Measurements from ENCODE around the gene HNF4A.
"Not testable (repeated sequence)": the region's sequence is repeated elsewhere in the genome, so short reads cannot be mapped to it uniquely, and the experiment has no call there.

The HNF4A gene

DNA sequence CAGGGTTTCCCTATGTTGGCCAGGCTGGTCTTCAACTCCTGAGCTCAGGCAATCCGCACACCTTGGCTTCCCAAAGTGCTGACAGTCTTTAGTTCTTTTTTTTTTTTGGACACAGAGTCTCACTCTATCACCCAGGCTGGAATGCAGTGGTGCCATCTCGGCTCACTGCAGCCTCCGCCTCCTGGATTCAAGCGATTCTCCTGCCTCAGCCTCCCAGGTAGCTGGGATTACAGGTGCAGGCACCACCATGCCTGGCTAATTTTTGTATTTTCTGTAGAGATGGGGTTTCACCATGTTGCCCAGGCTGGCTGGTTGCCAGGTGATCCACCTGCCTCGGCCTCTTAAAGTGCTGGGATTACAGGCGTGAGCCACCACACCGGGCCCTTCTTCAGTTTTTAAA is 27.8 kb upstream of the HNF4A start:
- H3K36me3 ChIP-seq (ENCODE audit: control insufficient read depth, insufficient read depth, low read length); H3K4me3 ChIP-seq (ENCODE audit: insufficient read depth, low read depth, low read length, poor library complexity, severe bottlenecking); DNase-seq; H3K4me1 ChIP-seq (ENCODE audit: control insufficient read depth, insufficient read depth, low read length, poor library complexity, severe bottlenecking); H3K27me3 ChIP-seq (replicated peaks; ENCODE audit: control insufficient read depth, insufficient read depth, low read length, poor library complexity, severe bottlenecking); H3K27ac ChIP-seq (ENCODE audit: insufficient read depth, low read length, poor library complexity, severe bottlenecking); H3K9me3 ChIP-seq (ENCODE audit: control insufficient read depth, low read length): not testable (repeated sequence)

DNA sequence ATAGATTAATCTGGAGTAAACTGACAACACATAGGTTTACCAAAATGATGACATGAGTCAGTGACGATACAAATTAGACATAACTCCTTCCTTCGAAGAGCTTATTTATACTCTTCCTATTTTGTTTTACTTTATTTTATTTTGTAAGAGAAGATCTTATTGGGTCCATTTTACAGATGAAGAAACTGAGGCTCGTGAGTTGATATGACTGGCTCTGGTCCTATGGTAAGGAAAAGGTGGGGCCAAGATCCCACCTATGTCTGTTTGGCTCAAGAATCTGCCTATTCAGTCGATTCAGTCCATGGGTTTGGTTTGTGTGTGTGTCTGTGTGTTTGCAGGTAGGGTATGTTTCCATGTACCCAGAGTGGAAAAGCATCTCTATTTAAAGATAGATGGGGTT is 27.1 kb upstream of the HNF4A start:
- H3K27me3 ChIP-seq (replicated peaks; ENCODE audit: control insufficient read depth, insufficient read depth, low read length, poor library complexity, severe bottlenecking), result peaks cover 6% of the 10 kb centered on the region
- H3K9me3 ChIP-seq (ENCODE audit: control insufficient read depth, low read length), result no peaks in the 10 kb centered on the region
- H3K27ac ChIP-seq (ENCODE audit: insufficient read depth, low read length, poor library complexity, severe bottlenecking), result no peak overlapping the region
- no peak for DNase-seq
- H3K4me3 ChIP-seq (ENCODE audit: insufficient read depth, low read depth, low read length, poor library complexity, severe bottlenecking), result no peak overlapping the region
- no peaks in the 10 kb centered on the region for H3K36me3 ChIP-seq (ENCODE audit: control insufficient read depth, insufficient read depth, low read length)
- peaks cover 3% of the 10 kb centered on the region for H3K4me1 ChIP-seq (ENCODE audit: control insufficient read depth, insufficient read depth, low read length, poor library complexity, severe bottlenecking)

DNA sequence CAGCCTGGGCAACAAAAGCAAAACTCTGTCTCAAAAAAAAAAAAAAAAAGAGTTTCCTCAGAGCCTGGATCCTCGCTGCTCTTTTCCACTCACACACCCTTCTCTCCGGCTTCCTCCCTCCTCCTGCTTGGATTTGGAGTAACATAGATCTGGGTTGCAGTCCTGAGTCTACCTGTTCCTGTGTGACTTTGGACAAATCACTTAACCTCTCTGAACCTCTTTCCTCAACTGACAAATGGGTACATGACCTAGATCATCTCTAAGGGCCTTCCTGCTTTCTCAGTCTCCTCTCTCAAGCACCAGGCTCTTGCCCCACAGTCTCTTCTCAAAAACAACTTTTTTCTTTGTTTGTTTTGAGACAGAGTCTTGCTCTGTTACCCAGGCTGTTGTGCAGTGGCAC is 24.3 kb upstream of the HNF4A start:
- H3K36me3 ChIP-seq (ENCODE audit: control insufficient read depth, insufficient read depth, low read length), result no peaks in the 10 kb centered on the region
- H3K27me3 ChIP-seq (replicated peaks; ENCODE audit: control insufficient read depth, insufficient read depth, low read length, poor library complexity, severe bottlenecking), result peaks cover 6% of the 10 kb centered on the region
- no peak for DNase-seq
- H3K4me3 ChIP-seq (ENCODE audit: insufficient read depth, low read depth, low read length, poor library complexity, severe bottlenecking), result no peak overlapping the region
- no peaks in the 10 kb centered on the region for H3K9me3 ChIP-seq (ENCODE audit: control insufficient read depth, low read length)
- no peak overlapping the region for H3K27ac ChIP-seq (ENCODE audit: insufficient read depth, low read length, poor library complexity, severe bottlenecking)
- peaks cover 3% of the 10 kb centered on the region for H3K4me1 ChIP-seq (ENCODE audit: control insufficient read depth, insufficient read depth, low read length, poor library complexity, severe bottlenecking)

DNA sequence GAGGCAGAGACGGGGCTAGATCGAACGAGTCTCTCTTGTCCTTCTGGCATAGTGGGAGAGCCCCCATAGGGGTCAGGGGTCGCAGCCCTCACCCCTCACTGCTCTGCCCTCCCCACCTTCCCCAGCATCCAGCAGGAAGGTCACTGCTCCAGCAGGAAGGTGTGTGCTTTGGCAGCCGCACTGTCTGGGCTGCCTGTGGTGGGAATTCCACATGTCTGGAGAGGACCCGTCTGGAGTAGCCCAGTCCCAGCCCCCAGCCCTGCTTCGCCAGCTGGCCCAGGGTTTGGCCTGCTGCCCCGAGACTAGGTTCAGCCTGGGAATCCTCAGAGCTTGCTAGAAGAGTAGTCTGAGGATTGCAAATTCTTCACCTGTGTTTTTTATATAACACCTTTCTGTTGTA is 21.2 kb upstream of the HNF4A start:
- DNase-seq, result no peak
- Histone ChIP-seq H3K27ac (ENCODE audit: insufficient read depth, low read length, poor library complexity, severe bottlenecking) (no peak overlapping the region), H3K4me1 (ENCODE audit: control insufficient read depth, insufficient read depth, low read length, poor library complexity, severe bottlenecking) (no peaks in the 10 kb centered on the region), H3K4me3 (ENCODE audit: insufficient read depth, low read depth, low read length, poor library complexity, severe bottlenecking) (no peak overlapping the region), H3K27me3 (replicated peaks; ENCODE audit: control insufficient read depth, insufficient read depth, low read length, poor library complexity, severe bottlenecking) (no peaks in the 10 kb centered on the region), H3K9me3 (ENCODE audit: control insufficient read depth, low read length) (no peaks in the 10 kb centered on the region), H3K36me3 (ENCODE audit: control insufficient read depth, insufficient read depth, low read length) (no peaks in the 10 kb centered on the region)

DNA sequence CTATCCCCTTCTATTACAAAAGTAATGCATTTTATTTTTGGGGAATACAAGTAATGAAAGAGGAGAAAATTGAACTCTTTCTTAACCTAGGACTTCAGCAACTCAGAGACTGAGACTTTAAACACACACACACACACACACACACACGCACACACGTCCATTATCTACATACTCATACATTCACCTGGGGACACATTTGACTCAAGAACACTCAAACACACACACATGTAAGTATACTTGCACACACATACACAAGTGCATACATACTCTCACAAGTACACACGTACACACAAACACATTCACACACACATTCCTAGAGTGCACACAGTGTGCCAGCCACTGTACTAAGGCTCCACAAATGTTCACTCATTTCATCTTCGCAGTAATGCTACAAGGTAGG is 20.8 kb upstream of the HNF4A start:
- Histone ChIP-seq H3K4me3 (ENCODE audit: insufficient read depth, low read depth, low read length, poor library complexity, severe bottlenecking) (no peak overlapping the region), H3K4me1 (ENCODE audit: control insufficient read depth, insufficient read depth, low read length, poor library complexity, severe bottlenecking) (no peaks in the 10 kb centered on the region), H3K27ac (ENCODE audit: insufficient read depth, low read length, poor library complexity, severe bottlenecking) (no peak overlapping the region), H3K9me3 (ENCODE audit: control insufficient read depth, low read length) (no peaks in the 10 kb centered on the region), H3K27me3 (replicated peaks; ENCODE audit: control insufficient read depth, insufficient read depth, low read length, poor library complexity, severe bottlenecking) (no peaks in the 10 kb centered on the region), H3K36me3 (ENCODE audit: control insufficient read depth, insufficient read depth, low read length) (no peaks in the 10 kb centered on the region)
- DNase-seq, result no peak

DNA sequence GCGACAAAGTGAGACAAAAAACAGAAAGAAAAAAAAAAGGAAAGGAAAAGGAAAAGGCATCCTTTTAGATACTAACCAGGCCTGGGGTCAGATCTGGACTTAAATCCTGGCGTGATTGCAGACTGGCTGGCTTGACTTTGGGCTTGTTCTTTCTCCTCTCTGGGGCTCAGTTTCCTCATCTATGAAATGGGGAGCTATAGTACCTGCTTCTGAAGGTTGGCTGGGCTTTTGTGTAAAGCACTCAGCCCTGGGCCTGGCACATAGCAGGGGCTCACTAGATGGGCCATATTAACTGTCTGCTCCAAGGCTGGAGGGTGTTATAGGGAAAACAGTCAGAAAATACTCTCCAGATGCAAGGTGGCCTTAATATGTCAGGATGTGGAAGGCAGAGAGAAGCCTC is 19.8 kb upstream of the HNF4A start:
- Histone ChIP-seq H3K27me3 (replicated peaks; ENCODE audit: control insufficient read depth, insufficient read depth, low read length, poor library complexity, severe bottlenecking) (no peaks in the 10 kb centered on the region), H3K36me3 (ENCODE audit: control insufficient read depth, insufficient read depth, low read length) (no peaks in the 10 kb centered on the region)
- DNase-seq, result no peak

DNA sequence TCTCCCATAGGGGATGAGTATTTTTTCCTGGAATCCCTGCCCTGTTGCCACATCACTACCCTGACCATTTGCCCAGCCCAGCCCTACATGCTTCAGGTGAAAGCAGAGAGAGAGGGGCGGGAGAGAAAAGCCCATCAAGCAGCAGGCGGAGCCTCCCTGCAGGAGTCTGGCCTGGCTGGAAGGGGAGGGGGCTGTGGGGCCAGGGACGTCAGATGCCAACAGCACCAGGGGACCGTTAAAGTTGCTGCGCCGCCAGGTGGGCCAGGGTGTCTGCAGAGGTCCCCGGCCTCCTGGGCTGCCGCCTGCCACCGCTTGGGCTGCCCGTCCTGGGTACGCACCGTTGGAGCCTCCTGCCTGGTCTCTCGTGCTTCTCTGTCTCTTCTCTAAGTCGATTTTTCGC is 19.4 kb upstream of the HNF4A start:
- no peak overlapping the region for H3K4me3 ChIP-seq (ENCODE audit: insufficient read depth, low read depth, low read length, poor library complexity, severe bottlenecking)
- no peaks in the 10 kb centered on the region for H3K9me3 ChIP-seq (ENCODE audit: control insufficient read depth, low read length)
- no peaks in the 10 kb centered on the region for H3K4me1 ChIP-seq (ENCODE audit: control insufficient read depth, insufficient read depth, low read length, poor library complexity, severe bottlenecking)
- no peak for DNase-seq
- H3K36me3 ChIP-seq (ENCODE audit: control insufficient read depth, insufficient read depth, low read length), result no peaks in the 10 kb centered on the region
- H3K27ac ChIP-seq (ENCODE audit: insufficient read depth, low read length, poor library complexity, severe bottlenecking), result no peak overlapping the region
- H3K27me3 ChIP-seq (replicated peaks; ENCODE audit: control insufficient read depth, insufficient read depth, low read length, poor library complexity, severe bottlenecking), result no peaks in the 10 kb centered on the region

More for the DNA sequence above, 19.8 kb upstream of the HNF4A start:
- Histone ChIP-seq H3K4me1 (ENCODE audit: control insufficient read depth, insufficient read depth, low read length, poor library complexity, severe bottlenecking) (no peaks in the 10 kb centered on the region), H3K9me3 (ENCODE audit: control insufficient read depth, low read length) (no peaks in the 10 kb centered on the region), H3K4me3 (ENCODE audit: insufficient read depth, low read depth, low read length, poor library complexity, severe bottlenecking) (no peak overlapping the region), H3K27ac (ENCODE audit: insufficient read depth, low read length, poor library complexity, severe bottlenecking) (no peak overlapping the region)

DNA sequence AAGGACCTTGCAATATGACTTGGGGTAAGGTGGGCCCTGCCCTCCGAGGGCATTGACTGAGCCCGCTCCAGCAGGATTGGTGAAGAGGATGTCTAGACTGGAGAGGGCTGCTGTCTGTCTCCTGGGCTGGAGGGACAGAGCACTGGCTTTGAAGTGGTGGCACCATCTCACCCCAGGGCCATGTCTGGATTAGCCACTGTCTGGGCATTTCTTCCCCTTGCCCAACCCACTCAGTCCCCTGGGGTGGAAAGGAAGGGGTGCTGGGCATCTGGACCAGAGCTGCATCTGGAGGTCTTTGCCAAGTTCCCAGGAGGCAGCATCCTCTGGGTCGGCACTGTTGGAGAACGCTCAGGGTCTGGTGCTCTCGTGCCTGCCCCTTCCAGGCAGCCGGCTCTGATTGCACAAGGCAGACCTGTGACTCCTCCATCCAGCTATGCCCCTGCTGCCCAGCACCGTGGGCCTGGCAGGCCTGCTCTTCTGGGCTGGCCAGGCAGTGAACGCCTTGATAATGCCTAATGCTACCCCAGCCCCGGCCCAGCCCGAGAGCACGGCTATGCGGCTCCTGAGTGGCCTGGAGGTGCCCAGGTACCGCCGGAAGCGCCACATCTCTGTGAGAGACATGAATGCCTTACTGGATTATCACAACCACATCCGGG is 18.6 kb upstream of the HNF4A start, which contains the start of gene R3HDML:
R3HDML (plus strand) TSS at position 319 of the 656 bp plus-strand sequence; CDS start at position 434, 115 bp downstream.
- Histone ChIP-seq H3K9me3 (ENCODE audit: control insufficient read depth, low read length) (no peaks in the 10 kb centered on the region), H3K4me3 (ENCODE audit: insufficient read depth, low read depth, low read length, poor library complexity, severe bottlenecking) (no peak within 1 kb of the TSS), H3K36me3 (ENCODE audit: control insufficient read depth, insufficient read depth, low read length) (no peaks in the 10 kb centered on the region), H3K27me3 (replicated peaks; ENCODE audit: control insufficient read depth, insufficient read depth, low read length, poor library complexity, severe bottlenecking) (no peaks in the 10 kb centered on the region), H3K27ac (ENCODE audit: insufficient read depth, low read length, poor library complexity, severe bottlenecking) (no peak within 1 kb of the TSS), H3K4me1 (ENCODE audit: control insufficient read depth, insufficient read depth, low read length, poor library complexity, severe bottlenecking) (no peaks in the 10 kb centered on the region)
- DNase-seq, result no peak

DNA sequence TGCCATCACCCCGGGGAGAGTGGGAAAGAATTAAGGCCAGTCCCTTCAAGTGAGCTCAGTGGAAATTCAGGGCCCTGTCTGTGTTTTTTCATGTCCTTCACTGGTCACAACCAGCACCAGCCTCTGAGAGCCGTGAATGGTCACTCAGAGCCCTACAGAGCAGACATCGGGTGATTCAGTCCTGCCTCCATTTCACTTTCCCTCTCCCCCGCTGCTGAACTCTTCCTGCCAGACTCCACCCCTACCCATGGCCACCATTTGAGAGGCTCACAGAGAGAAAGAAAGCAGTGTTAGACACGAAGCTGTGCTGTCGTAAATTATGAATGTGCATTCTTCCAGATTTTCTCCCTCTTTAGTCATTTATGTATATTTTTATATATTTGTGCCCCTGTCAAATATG is 13.3 kb upstream of the HNF4A start:
- Histone ChIP-seq H3K27ac (ENCODE audit: insufficient read depth, low read length, poor library complexity, severe bottlenecking) (no peak overlapping the region), H3K9me3 (ENCODE audit: control insufficient read depth, low read length) (no peaks in the 10 kb centered on the region), H3K4me1 (ENCODE audit: control insufficient read depth, insufficient read depth, low read length, poor library complexity, severe bottlenecking) (no peaks in the 10 kb centered on the region), H3K4me3 (ENCODE audit: insufficient read depth, low read depth, low read length, poor library complexity, severe bottlenecking) (no peak overlapping the region), H3K27me3 (replicated peaks; ENCODE audit: control insufficient read depth, insufficient read depth, low read length, poor library complexity, severe bottlenecking) (no peaks in the 10 kb centered on the region), H3K36me3 (ENCODE audit: control insufficient read depth, insufficient read depth, low read length) (no peaks in the 10 kb centered on the region)
- no peak for DNase-seq

DNA sequence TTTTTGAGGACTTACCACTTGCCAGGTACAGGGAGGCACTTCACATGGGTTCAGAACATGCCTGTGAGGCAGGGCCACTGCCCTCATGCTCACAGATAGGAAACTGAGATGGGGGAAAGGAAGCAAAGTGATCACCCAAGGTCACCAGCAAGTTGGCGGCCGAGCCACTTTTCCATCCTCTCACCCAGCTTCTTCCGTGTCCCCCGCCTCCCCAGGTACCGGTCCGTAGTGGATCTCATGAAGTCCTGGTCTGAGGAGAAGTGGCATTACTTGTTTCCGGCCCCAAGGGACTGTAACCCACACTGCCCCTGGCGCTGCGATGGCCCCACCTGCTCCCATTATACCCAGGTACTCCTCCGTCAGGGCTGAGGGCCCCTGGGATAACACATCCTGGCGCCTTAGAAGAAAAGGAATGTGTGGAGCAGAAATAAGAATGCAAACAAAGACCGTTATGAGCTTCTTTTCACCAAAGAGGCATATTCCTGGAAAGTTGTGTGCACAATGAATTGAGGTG is 12.3 kb upstream of the HNF4A start:
- H3K36me3 ChIP-seq (ENCODE audit: control insufficient read depth, insufficient read depth, low read length), result no peaks in the 10 kb centered on the region
- H3K4me3 ChIP-seq (ENCODE audit: insufficient read depth, low read depth, low read length, poor library complexity, severe bottlenecking), result no peak overlapping the region
- H3K27ac ChIP-seq (ENCODE audit: insufficient read depth, low read length, poor library complexity, severe bottlenecking), result no peak overlapping the region
- H3K9me3 ChIP-seq (ENCODE audit: control insufficient read depth, low read length), result no peaks in the 10 kb centered on the region
- no peaks in the 10 kb centered on the region for H3K4me1 ChIP-seq (ENCODE audit: control insufficient read depth, insufficient read depth, low read length, poor library complexity, severe bottlenecking)
- no peak for DNase-seq
- H3K27me3 ChIP-seq (replicated peaks; ENCODE audit: control insufficient read depth, insufficient read depth, low read length, poor library complexity, severe bottlenecking), result no peaks in the 10 kb centered on the region

All from effector memory CD4-positive, alpha-beta T cell (primary cell).